HCT116 (cell line): Measurements from ENCODE around the gene CENPP. TPM values are rescaled to one million over a fixed set of nuclear protein-coding genes. Genes with fewer than 3 reads are reported as not detected.

Experiments
- ATAC-seq: fragments of 200-7000 bp; cut with Tn5 transposase; 2 replicates; pipeline ENCODE4 v1.9.1; 2020; ENCODE audit warnings: mild to moderate bottlenecking, moderate library complexity
- BruUV-seq: library from RNA; stranded (reverse); fragments of 400-500 nt; replicated peaks from 2 replicates; lab custom pipeline; 2021; lab: Mats Ljungman, UMichigan
- CTCF ChIA-PET: fragments of 300-600 bp; sonication (Branson Sonifier 250); formaldehyde crosslinking; loops from one replicate; lab custom pipeline; 2021; ENCODE audit warnings: antibody characterized with exemption; lab: Charles Lee
- POLR2A ChIA-PET: fragments of 300-600, 350-600 bp; sonication (Branson Sonifier 250); formaldehyde crosslinking; loops from one replicate; lab custom pipeline; 2021; ENCODE audit warnings: antibody characterized with exemption; lab: Charles Lee
- RAD21 ChIA-PET, 2 experiments: fragments of 300-600 bp; sonication (Branson Sonifier 250); formaldehyde crosslinking; loops; one replicate each; lab custom pipeline; 2023; ENCODE audit warnings: low total read pairs in 2 of 2; ENCODE audit not compliant: uncharacterized antibody in 2 of 2, unreplicated experiment in 2 of 2, low non-redundant PET in 1 of 2; lab: Charles Lee
- DNase-seq: peaks from one replicate; pipeline ENCODE4 v3.0.0-alpha.2; 2010; ENCODE audit warnings: low read depth, low spot score
- H2AFZ ChIP-seq: fragments of 200-600 bp; shearing (Covaris generic), sonication (generic); 2 replicates; pipeline ENCODE4 v1.6.1; 2017; ENCODE audit warnings: low read depth, mixed run types, mixed read lengths, antibody characterized with exemption, low read length; ENCODE audit not compliant: poor library complexity, severe bottlenecking
- H3K27ac ChIP-seq: 2 replicates; pipeline ENCODE4 v1.5.1; 2012; ENCODE audit warnings: low read depth, low read length
- H3K27me3 ChIP-seq: fragments of 200-600 bp; sonication (generic); 2 replicates; pipeline ENCODE4 v1.6.1; 2016; ENCODE audit warnings: mixed run types, low read length, mixed read lengths; ENCODE audit not compliant: insufficient read depth
- H3K36me3 ChIP-seq, 2 experiments: fragments of 200-500 bp in 1 of 2; fragments of 200-600 bp in 1 of 2; sonication (Bioruptor generic) in 1 of 2; sonication (generic) in 1 of 2; 2 replicates each; pipeline versions ENCODE4 v1.5.1 to v1.6.1; 2014 to 2016; ENCODE audit warnings: low read length in 2 of 2, inconsistent platforms in 1 of 2, mixed read lengths in 1 of 2, mixed run types in 1 of 2; ENCODE audit not compliant: insufficient read depth in 2 of 2, control insufficient read depth in 1 of 2
- H3K4me1 ChIP-seq, 2 experiments: fragments of 200-600 bp in 1 of 2; sonication (generic) in 1 of 2; 2 replicates each; pipeline versions ENCODE4 v1.5.1 to v1.6.1; 2012 to 2017; ENCODE audit warnings: low read length in 2 of 2, inconsistent platforms in 1 of 2, mild to moderate bottlenecking in 1 of 2, mixed read lengths in 1 of 2, mixed run types in 1 of 2, moderate library complexity in 1 of 2; ENCODE audit not compliant: insufficient read depth in 2 of 2, control insufficient read depth in 1 of 2
- H3K4me2 ChIP-seq: fragments of 200-600 bp; sonication (generic); 2 replicates; pipeline ENCODE4 v1.6.1; 2017; ENCODE audit warnings: mixed run types, low read length, mixed read lengths
- H3K4me3 ChIP-seq, 2 experiments: fragments of 200-600 bp in 1 of 2; sonication (generic) in 1 of 2; replicated peaks in 1 of 2; 2 replicates each; pipeline ENCODE4 v1.5.1; 2011 to 2016; ENCODE audit warnings: low read length in 2 of 2, control low read depth in 1 of 2, low read depth in 1 of 2, mild to moderate bottlenecking in 1 of 2, mixed read lengths in 1 of 2, mixed run types in 1 of 2
- H3K79me2 ChIP-seq: fragments of 200-600 bp; sonication (generic); 2 replicates; pipeline ENCODE4 v1.6.1; 2017; ENCODE audit warnings: mild to moderate bottlenecking, mixed run types, low read length, moderate library complexity, mixed read lengths; ENCODE audit not compliant: insufficient read depth
- H3K9ac ChIP-seq: fragments of 200-600 bp; sonication (generic); 2 replicates; pipeline ENCODE4 v1.6.1; 2016; ENCODE audit warnings: low read length, mixed read lengths
- H3K9me2 ChIP-seq: fragments of 200-600 bp; sonication (generic), shearing (Covaris generic); 2 replicates; pipeline ENCODE4 v1.6.1; 2017; ENCODE audit warnings: mixed run types, mild to moderate bottlenecking, moderate library complexity; ENCODE audit not compliant: insufficient read depth
- H3K9me3 ChIP-seq, 2 experiments: fragments of 200-500 bp in 1 of 2; fragments of 200-600 bp in 1 of 2; sonication (Bioruptor generic) in 1 of 2; sonication (generic) in 1 of 2; 2 replicates each; pipeline ENCODE4 v1.6.1; 2014 to 2017; ENCODE audit warnings: low read length in 2 of 2, mixed read lengths in 2 of 2, inconsistent platforms in 1 of 2, low read depth in 1 of 2, mild to moderate bottlenecking in 1 of 2, mixed run types in 1 of 2, moderate library complexity in 1 of 2; ENCODE audit not compliant: control insufficient read depth in 1 of 2, insufficient read depth in 1 of 2
- H4K20me1 ChIP-seq: fragments of 200-600 bp; sonication (generic), shearing (Covaris generic); 2 replicates; pipeline ENCODE4 v1.6.1; 2017; ENCODE audit warnings: mixed run types, mild to moderate bottlenecking, moderate library complexity; ENCODE audit not compliant: insufficient read depth
- CBX3 ChIP-seq: IDR thresholded peaks from 2 replicates; pipeline ENCODE4 v1.6.1; 2012; ENCODE audit warnings: low read depth
- CEBPB ChIP-seq: IDR thresholded peaks from 2 replicates; pipeline ENCODE4 v1.6.1; 2012; ENCODE audit warnings: low read depth
- CTCF ChIP-seq, 3 experiments: fragments of 200-600 bp in 1 of 3; sonication (generic) in 1 of 3; IDR thresholded peaks in 2 of 3; conservative IDR thresholded peaks in 1 of 3; 2 replicates each; pipeline ENCODE4 v1.5.1; 2012 to 2017; ENCODE audit warnings: low read depth in 2 of 3, low read length in 2 of 3, antibody characterized with exemption in 1 of 3, borderline replicate concordance in 1 of 3, control low read depth in 1 of 3, mild to moderate bottlenecking in 1 of 3, mixed read lengths in 1 of 3, mixed run types in 1 of 3, moderate library complexity in 1 of 3; ENCODE audit not compliant: insufficient read depth in 1 of 3
- ELF1 ChIP-seq: IDR thresholded peaks from 2 replicates; pipeline ENCODE4 v1.6.1; 2012; ENCODE audit warnings: low read depth, borderline replicate concordance
- EZH2 ChIP-seq: fragments of 200-600 bp; sonication (generic); IDR thresholded peaks from 2 replicates; pipeline ENCODE4 v1.6.1; 2017; ENCODE audit warnings: antibody characterized with exemption, mixed run types
- EZH2phosphoT487 ChIP-seq: fragments of 200-600 bp; IDR thresholded peaks from 2 replicates; pipeline ENCODE4 v1.6.1; 2018; ENCODE audit warnings: antibody characterized with exemption, borderline replicate concordance
- JUND ChIP-seq: IDR thresholded peaks from 2 replicates; pipeline ENCODE4 v1.6.1; 2012
- MAX ChIP-seq: IDR thresholded peaks from 2 replicates; pipeline ENCODE4 v1.6.1; 2012
- RAD21 ChIP-seq: IDR thresholded peaks from 2 replicates; pipeline ENCODE4 v1.6.1; 2012; ENCODE audit warnings: low read depth, mild to moderate bottlenecking
- REST ChIP-seq: IDR thresholded peaks from 2 replicates; pipeline ENCODE4 v1.6.1; 2012; ENCODE audit warnings: low read depth
- SIN3A ChIP-seq: IDR thresholded peaks from 2 replicates; pipeline ENCODE4 v1.6.1; 2012; ENCODE audit warnings: low read depth
- SP1 ChIP-seq: IDR thresholded peaks from 2 replicates; pipeline ENCODE4 v1.6.1; 2012; ENCODE audit warnings: low read depth
- SRF ChIP-seq: IDR thresholded peaks from 2 replicates; pipeline ENCODE4 v1.6.1; 2012; ENCODE audit warnings: low read depth
- TCF7L2 ChIP-seq: IDR thresholded peaks from 2 replicates; pipeline ENCODE4 v1.7.0; 2011; ENCODE audit warnings: borderline replicate concordance, inconsistent platforms; ENCODE audit not compliant: insufficient read depth, insufficient read length; ENCODE audit errors: extremely low read depth
- YY1 ChIP-seq: IDR thresholded peaks from 2 replicates; pipeline ENCODE4 v1.6.1; 2011; ENCODE audit warnings: low read length, low read depth, moderate library complexity, mild to moderate bottlenecking; ENCODE audit not compliant: insufficient replicate concordance; ENCODE audit errors: extremely low read depth
- ZBTB33 ChIP-seq: IDR thresholded peaks from 2 replicates; pipeline ENCODE4 v1.6.1; 2011; ENCODE audit warnings: mild to moderate bottlenecking, low read length, moderate library complexity; ENCODE audit not compliant: insufficient replicate concordance; ENCODE audit errors: extremely low read depth
- ZFX ChIP-seq: fragments of 450-650 bp; IDR thresholded peaks from 2 replicates; pipeline ENCODE4 v1.6.1; 2017
- ZNF274 ChIP-seq: fragments of 200-500 bp; sonication (Bioruptor generic); IDR thresholded peaks from 2 replicates; pipeline ENCODE4 v1.6.1; 2014; ENCODE audit warnings: mild to moderate bottlenecking, low read depth, low read length, inconsistent platforms
- intact Hi-C: fragments of 100-400 bp; cut with micrococcal nuclease; formaldehyde crosslinking; loops from 2 replicates; pipeline ENCODE4 v1.10.0; 2022
- total RNA-seq: library from RNA; stranded (reverse); gene quantifications from one replicate; pipeline ENCODE4 v1.2.1, GENCODE V29; 2021; ENCODE audit not compliant: unreplicated experiment
- TF ChIP-seq, protein P1 (sequence below): IDR thresholded peaks from 2 replicates; pipeline ENCODE4 v1.6.1; 2012

The CENPP gene
- total RNA-seq, 1 experiment from 2014 or later: 7.0 TPM

DNA sequence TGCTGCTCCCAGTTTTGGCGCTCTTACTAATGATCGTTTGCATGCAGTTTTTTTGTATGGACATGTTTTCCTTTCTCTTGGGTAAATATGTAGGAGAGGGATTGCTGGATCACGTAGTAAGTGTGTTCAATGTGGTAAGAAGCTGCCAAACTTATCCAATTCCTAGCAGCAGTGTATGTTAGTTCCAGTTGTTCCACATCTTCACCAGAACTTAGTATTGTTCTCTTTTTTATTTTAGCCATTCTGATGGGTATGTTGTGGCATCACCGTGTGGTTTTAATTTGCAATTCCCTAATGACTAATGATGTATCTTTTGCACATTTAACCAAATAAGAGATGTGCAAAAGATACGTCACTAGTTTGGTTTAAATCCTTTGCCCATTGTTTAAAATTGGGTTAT is 278.2 kb downstream of the CENPP start (continued):
- TF ChIP-seq REST: no peak
- no peak for TF ChIP-seq ZNF274
- no peak for TF ChIP-seq MAX

- no peaks in the 10 kb centered on the region for H3K4me1 ChIP-seq
- ChIA-PET RAD21 (no interaction called here), POLR2A (no interaction called here), CTCF (no interaction called here)
- no peaks in the 10 kb centered on the region for H3K9me3 ChIP-seq
- no peaks in the 10 kb centered on the region for H3K27me3 ChIP-seq
- H3K9me2 ChIP-seq: no peaks in the 10 kb centered on the region
- no TSS peak for BruUV-seq
- intact Hi-C loops: no loop called here
- DNase-seq (no peak), ATAC-seq (no peak)
- H3K27ac ChIP-seq: no peak overlapping the region
- no peaks in the 10 kb centered on the region for H4K20me1 ChIP-seq
- no peaks in the 10 kb centered on the region for H3K36me3 ChIP-seq
- H3K9ac ChIP-seq: no peak overlapping the region
- no peak overlapping the region for H3K4me3 ChIP-seq
- H3K4me2 ChIP-seq: no peak overlapping the region
- no peaks in the 10 kb centered on the region for H3K79me2 ChIP-seq
- H2AFZ ChIP-seq: no peak overlapping the region
- TF ChIP-seq CEBPB: no peak
- TF ChIP-seq ZBTB33: no peak
- no peak for TF ChIP-seq TCF7L2
- TF ChIP-seq MAX: no peak
- no peak for TF ChIP-seq YY1
- TF ChIP-seq ELF1: no peak
- TF ChIP-seq SIN3A: no peak
- TF ChIP-seq ZFX: no peak
- TF ChIP-seq EZH2: no peak
- TF ChIP-seq JUND: no peak
- no peak for TF ChIP-seq CBX3
- no peak for TF ChIP-seq SRF
- TF ChIP-seq, protein P1, sequence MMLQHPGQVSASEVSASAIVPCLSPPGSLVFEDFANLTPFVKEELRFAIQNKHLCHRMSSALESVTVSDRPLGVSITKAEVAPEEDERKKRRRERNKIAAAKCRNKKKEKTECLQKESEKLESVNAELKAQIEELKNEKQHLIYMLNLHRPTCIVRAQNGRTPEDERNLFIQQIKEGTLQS: no peak
- no peak for TF ChIP-seq CTCF (IDR thresholded peaks at IDR 0.05 in 2 of 3, conservative IDR thresholded peaks at IDR 0.05 in 1 of 3; ENCODE audit: borderline replicate concordance in 1 of 3, insufficient read depth in 1 of 3, low read depth in 2 of 3, low read length in 2 of 3)
- no peak for TF ChIP-seq EZH2phosphoT487
- no peak for TF ChIP-seq RAD21
- TF ChIP-seq SP1: no peak
Measured at GRCh38 chr9:92605224-92605623, 279.5 kb downstream of the CENPP start.
